Cardiac muscle cell (in vitro differentiated cells and primary cell): Measurements from ENCODE around the gene LIPG. TPM values are rescaled to one million over a fixed set of nuclear protein-coding genes. Genes with fewer than 3 reads are reported as not detected.

Experiments
- DNase-seq, 2 donors: peaks; one replicate each; pipeline versions ENCODE4 v3.0.0 to v3.0.0-alpha.2; 2010 to 2017; ENCODE audit warnings: low read depth in 1 of 2, low spot score in 1 of 2
- H3K27ac ChIP-seq: fragments of 200-600 bp; sonication (generic); 2 replicates; pipeline ENCODE4 v1.5.1; 2016
- H3K27me3 ChIP-seq: fragments of 200-600 bp; sonication (generic); 2 replicates; pipeline ENCODE4 v1.6.0; 2016; ENCODE audit warnings: control low read depth
- H3K36me3 ChIP-seq: fragments of 200-600 bp; sonication (generic); 2 replicates; pipeline ENCODE4 v1.5.1; 2016; ENCODE audit warnings: control low read depth
- H3K4me1 ChIP-seq: fragments of 200-600 bp; sonication (generic); 2 replicates; pipeline ENCODE4 v1.8.1; 2017; ENCODE audit warnings: low read depth, mild to moderate bottlenecking, mixed run types
- H3K4me3 ChIP-seq: fragments of 200-600 bp; sonication (generic); 2 replicates; pipeline ENCODE4 v1.5.1; 2016; ENCODE audit warnings: mild to moderate bottlenecking
- H3K9me3 ChIP-seq: fragments of 200-600 bp; sonication (generic); 2 replicates; pipeline ENCODE4 v1.5.1; 2017; ENCODE audit warnings: low read depth, mild to moderate bottlenecking, control low read depth
- polyA plus RNA-seq: library from polyadenylated mRNA; unstranded; fragments of >200 nt; fragmentation: Nextera tagmentation; extraction: Ambion mirVana; gene quantifications from 2 replicates; pipeline ENCODE4 v1.2.1, GENCODE V29; 2016
- total RNA-seq: library from RNA; depleted of rRNA; stranded (reverse); fragments of >200 nt; gene quantifications from 2 replicates; pipeline ENCODE4 v1.2.3, GENCODE V29; 2016
- TF ChIP-seq, protein P1 (sequence below): IDR thresholded peaks from 2 replicates; pipeline ENCODE4 v1.5.1; 2012; ENCODE audit warnings: low read depth, mild to moderate bottlenecking, low read length

LIPG gene
- total and polyA plus RNA-seq, 2 experiments from 2014 or later = 1.5 to 2.8 TPM

DNA sequence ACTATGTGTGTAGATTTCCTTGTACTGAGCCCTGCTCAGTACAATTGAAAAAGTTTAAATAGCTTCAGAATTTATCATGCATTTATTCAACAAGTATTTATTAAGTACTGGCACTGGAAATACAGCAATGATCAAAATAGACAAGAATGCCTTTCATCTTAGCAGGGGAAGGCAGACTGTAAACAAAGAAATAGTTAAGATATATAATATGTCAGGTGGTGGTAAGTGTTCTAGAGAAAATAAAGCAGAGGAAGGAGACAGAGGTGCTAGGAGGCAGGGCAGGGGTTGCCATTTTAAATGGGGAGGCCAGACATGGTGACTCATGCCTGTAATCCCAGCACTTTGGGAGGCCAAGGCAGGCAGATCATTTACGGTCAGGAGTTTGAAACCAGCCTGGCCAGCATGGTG, 13.6 kb upstream of the LIPG start:
- peak in 1 of 2 donors; percentile 30 for DNase-seq
- Histone ChIP-seq H3K36me3 (no peaks in the 10 kb centered on the region), H3K4me1 (peaks cover 9% of the 10 kb centered on the region), H3K4me3 (no peak overlapping the region), H3K27me3 (no peaks in the 10 kb centered on the region), H3K9me3 (no peaks in the 10 kb centered on the region), H3K27ac (no peak overlapping the region)
- TF ChIP-seq, protein P1, sequence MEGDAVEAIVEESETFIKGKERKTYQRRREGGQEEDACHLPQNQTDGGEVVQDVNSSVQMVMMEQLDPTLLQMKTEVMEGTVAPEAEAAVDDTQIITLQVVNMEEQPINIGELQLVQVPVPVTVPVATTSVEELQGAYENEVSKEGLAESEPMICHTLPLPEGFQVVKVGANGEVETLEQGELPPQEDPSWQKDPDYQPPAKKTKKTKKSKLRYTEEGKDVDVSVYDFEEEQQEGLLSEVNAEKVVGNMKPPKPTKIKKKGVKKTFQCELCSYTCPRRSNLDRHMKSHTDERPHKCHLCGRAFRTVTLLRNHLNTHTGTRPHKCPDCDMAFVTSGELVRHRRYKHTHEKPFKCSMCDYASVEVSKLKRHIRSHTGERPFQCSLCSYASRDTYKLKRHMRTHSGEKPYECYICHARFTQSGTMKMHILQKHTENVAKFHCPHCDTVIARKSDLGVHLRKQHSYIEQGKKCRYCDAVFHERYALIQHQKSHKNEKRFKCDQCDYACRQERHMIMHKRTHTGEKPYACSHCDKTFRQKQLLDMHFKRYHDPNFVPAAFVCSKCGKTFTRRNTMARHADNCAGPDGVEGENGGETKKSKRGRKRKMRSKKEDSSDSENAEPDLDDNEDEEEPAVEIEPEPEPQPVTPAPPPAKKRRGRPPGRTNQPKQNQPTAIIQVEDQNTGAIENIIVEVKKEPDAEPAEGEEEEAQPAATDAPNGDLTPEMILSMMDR = no peak

DNA sequence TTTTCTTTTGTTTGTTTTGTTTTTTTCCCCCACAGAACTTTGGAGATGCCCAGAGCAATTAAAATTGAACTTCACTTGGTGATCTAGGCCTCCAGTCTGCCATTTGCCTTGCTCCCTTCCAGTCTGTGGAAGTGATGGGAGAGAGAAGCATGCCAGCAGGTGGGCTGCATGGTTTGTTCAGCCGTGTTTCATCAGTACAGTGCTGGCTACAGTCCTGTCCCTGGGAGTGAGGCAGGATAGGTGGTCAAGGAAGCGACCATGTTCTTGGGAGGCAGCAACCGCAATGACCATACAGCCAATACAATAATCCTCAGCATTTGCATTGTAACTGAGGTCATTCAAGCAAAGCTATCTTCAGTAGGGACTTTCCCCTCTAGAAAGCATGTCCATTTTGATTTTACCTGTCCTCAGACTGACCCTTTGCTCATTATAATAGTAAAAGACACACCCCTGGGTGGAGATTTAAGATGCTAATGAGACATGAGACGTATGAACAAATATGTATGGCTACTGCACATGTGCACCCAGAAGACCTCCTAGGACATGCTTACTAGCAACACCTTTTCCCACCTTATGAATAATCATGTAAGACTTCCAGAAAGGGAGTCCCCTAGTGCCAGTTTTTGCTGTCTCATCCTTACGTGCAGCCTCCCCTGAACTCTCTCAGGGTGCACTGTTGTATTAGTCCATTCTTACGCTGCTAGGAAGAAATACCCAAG, 11.1 kb upstream of the LIPG start:
- H3K36me3 ChIP-seq = no peaks in the 10 kb centered on the region
- H3K9me3 ChIP-seq = no peaks in the 10 kb centered on the region
- no peaks in the 10 kb centered on the region for H3K27me3 ChIP-seq
- H3K27ac ChIP-seq = no peak overlapping the region
- DNase-seq = no peak
- peaks cover 9% of the 10 kb centered on the region for H3K4me1 ChIP-seq
- H3K4me3 ChIP-seq = no peak overlapping the region
- TF ChIP-seq, protein P1 = no peak

DNA sequence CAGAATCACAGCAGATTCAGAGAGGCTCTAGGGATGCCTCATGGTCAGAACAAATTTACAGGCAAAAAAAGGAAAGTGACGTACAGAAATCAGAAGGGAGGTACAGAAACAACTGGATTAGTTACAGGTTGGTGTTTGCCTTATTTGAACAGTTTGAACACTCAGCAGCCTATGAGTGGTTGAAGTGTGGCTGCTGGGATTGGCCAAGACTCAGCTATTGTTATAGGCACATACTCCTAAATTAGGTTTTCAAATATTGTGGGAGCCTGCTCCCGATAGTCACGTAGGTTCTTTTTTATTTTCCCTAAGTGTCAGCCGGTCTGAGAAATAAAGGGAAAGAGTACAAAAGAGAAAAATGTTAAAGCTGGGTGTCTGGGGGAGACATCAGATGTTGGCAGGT, 8.9 kb upstream of the LIPG start:
- H3K36me3 ChIP-seq = no peaks in the 10 kb centered on the region
- H3K27ac ChIP-seq = no peak overlapping the region
- no peaks in the 10 kb centered on the region for H3K27me3 ChIP-seq
- no peaks in the 10 kb centered on the region for H3K9me3 ChIP-seq
- H3K4me3 ChIP-seq = no peak overlapping the region
- H3K4me1 ChIP-seq = peaks cover 2% of the 10 kb centered on the region
- no peak for DNase-seq
- TF ChIP-seq, protein P1 = no peak

DNA sequence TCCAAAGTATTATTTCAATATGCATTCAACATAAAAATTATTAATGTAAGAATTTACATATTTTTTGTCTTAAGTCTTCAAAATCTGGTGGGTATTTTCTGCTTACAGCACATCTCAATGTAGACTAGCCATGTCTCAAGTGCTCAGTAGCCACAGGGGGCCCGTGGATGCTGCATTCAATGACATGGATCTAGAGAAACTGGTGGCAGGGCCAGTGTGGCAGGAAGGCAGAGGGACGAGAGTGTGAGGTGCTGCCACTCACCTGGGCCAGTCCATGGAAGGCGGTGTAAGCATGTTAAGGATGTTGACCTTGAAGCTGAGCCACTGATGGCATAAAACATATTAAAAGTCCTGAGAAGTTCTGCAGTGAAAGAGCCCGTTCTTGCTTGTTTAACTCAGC, 6.2 kb upstream of the LIPG start:
- H3K4me3 ChIP-seq = no peak overlapping the region
- no peak for DNase-seq
- H3K27me3 ChIP-seq = peaks cover 9% of the 10 kb centered on the region
- no peaks in the 10 kb centered on the region for H3K36me3 ChIP-seq
- TF ChIP-seq, protein P1 = no peak
- no peaks in the 10 kb centered on the region for H3K9me3 ChIP-seq
- no peak overlapping the region for H3K27ac ChIP-seq
- H3K4me1 ChIP-seq = no peaks in the 10 kb centered on the region

DNA sequence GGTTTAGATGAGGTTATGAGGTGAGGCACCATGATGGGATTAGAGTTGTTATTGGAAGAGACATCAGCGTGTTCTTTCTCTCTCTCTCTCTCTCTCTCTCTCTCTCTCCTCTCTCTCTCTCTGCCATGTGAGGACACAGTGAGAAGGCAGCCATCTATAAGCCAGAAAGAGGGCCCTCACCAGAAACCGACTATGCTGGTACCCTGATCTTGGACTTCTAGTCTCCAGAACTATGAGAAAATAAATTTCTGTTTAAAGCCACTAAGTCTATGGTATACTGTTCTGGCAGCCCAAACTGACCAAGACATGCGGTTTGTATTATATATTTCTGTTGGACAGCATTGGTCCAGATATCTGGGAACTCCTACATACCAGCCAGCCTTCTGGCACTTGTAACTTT, 3.5 kb upstream of the LIPG start:
- H3K4me3 ChIP-seq = no peak overlapping the region
- DNase-seq = peak in 1 of 2 donors; percentile 16
- no peak overlapping the region for H3K27ac ChIP-seq
- TF ChIP-seq, protein P1 = no peak
- no peaks in the 10 kb centered on the region for H3K9me3 ChIP-seq
- H3K36me3 ChIP-seq = no peaks in the 10 kb centered on the region
- H3K4me1 ChIP-seq = peaks cover 10% of the 10 kb centered on the region
- peaks cover 18% of the 10 kb centered on the region for H3K27me3 ChIP-seq
